AG09309 (cell line): ENCODE data around the gene CHRND.

Source experiments
- DNase-seq: peaks from one replicate; pipeline ENCODE4 v3.0.0-alpha.2; 2010; ENCODE audit warnings: low read depth
- H3K4me3 ChIP-seq: 2 replicates; pipeline ENCODE4 v1.5.1; 2011; ENCODE audit warnings: mild to moderate bottlenecking, low read depth, low read length, moderate library complexity; ENCODE audit not compliant: control insufficient read depth
- TF ChIP-seq, protein P1 (sequence below): IDR thresholded peaks from 2 replicates; pipeline ENCODE4 v1.5.1; 2011; ENCODE audit warnings: mild to moderate bottlenecking, low read depth, low read length, inconsistent platforms; ENCODE audit not compliant: insufficient read depth, control insufficient read depth; ENCODE audit errors: missing control alignments

CHRND gene

DNA sequence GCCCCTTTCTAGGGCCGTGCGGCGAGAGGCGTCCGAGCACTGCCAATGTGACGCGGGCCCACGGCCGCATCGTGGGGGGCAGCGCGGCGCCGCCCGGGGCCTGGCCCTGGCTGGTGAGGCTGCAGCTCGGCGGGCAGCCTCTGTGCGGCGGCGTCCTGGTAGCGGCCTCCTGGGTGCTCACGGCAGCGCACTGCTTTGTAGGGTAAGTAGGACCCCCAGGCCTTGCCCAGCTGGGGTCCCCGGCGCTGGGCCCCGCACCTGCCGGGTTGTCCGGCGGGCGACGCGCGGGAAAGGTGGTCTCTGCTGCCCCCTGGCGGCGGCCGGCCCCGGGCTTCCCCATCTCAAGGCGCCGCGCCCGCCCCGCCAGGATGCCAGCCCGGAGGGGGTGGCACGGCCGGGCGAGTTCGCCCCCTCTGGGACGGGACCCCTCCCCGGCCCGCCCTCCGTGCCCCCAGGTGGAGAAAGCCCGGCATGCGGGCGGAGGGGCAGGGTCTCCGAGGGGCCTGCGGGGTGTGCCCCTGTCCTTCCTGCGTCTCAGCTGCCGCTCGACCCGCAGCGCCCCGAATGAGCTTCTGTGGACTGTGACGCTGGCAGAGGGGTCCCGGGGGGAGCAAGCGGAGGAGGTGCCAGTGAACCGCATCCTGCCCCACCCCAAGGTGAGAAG, 3.9 kb upstream of the CHRND start:
- DNase-seq = no peak
- TF ChIP-seq, protein P1, sequence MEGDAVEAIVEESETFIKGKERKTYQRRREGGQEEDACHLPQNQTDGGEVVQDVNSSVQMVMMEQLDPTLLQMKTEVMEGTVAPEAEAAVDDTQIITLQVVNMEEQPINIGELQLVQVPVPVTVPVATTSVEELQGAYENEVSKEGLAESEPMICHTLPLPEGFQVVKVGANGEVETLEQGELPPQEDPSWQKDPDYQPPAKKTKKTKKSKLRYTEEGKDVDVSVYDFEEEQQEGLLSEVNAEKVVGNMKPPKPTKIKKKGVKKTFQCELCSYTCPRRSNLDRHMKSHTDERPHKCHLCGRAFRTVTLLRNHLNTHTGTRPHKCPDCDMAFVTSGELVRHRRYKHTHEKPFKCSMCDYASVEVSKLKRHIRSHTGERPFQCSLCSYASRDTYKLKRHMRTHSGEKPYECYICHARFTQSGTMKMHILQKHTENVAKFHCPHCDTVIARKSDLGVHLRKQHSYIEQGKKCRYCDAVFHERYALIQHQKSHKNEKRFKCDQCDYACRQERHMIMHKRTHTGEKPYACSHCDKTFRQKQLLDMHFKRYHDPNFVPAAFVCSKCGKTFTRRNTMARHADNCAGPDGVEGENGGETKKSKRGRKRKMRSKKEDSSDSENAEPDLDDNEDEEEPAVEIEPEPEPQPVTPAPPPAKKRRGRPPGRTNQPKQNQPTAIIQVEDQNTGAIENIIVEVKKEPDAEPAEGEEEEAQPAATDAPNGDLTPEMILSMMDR = peak; percentile 38
- no peak overlapping the region for H3K4me3 ChIP-seq

DNA sequence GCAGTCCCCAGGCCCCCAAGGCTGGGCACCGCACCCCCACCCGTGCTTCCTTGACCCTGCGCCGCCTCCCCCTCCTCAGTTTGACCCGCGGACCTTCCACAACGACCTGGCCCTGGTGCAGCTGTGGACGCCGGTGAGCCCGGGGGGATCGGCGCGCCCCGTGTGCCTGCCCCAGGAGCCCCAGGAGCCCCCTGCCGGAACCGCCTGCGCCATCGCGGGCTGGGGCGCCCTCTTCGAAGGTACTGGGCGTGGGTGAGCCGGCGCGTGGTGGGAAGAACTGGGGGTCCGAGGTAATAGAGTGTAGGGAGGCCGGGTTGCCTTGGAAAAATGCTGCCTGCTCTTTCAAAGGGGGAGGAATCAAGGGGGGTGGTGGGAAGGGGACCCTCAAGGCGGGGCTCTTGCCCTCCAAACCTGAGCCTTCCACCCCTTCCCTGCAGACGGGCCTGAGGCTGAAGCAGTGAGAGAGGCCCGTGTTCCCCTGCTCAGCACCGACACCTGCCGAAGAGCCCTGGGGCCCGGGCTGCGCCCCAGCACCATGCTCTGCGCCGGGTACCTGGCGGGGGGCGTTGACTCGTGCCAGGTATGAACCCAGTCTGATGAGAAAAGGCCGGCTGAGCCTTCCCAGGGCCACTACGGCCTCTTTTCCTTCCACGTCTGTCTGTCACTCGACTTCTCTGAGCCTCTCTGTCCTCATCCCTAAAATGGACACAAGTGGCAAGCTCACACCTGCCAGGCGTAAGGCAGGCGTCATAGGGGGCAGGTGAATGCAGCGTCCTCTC, 3.1 kb upstream of the CHRND start:
- H3K4me3 ChIP-seq = no peak overlapping the region
- no peak for DNase-seq
- TF ChIP-seq, protein P1 = no peak

DNA sequence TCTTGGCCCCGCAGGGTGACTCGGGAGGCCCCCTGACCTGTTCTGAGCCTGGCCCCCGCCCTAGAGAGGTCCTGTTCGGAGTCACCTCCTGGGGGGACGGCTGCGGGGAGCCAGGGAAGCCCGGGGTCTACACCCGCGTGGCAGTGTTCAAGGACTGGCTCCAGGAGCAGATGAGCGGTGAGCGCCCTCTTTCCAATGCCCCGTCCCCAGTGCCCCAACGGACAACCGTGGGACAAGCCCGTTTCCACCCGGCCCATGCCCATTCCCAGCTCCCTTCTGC, 2.6 kb upstream of the CHRND start:
- H3K4me3 ChIP-seq = no peak overlapping the region
- no peak for DNase-seq
- TF ChIP-seq, protein P1 = no peak

DNA sequence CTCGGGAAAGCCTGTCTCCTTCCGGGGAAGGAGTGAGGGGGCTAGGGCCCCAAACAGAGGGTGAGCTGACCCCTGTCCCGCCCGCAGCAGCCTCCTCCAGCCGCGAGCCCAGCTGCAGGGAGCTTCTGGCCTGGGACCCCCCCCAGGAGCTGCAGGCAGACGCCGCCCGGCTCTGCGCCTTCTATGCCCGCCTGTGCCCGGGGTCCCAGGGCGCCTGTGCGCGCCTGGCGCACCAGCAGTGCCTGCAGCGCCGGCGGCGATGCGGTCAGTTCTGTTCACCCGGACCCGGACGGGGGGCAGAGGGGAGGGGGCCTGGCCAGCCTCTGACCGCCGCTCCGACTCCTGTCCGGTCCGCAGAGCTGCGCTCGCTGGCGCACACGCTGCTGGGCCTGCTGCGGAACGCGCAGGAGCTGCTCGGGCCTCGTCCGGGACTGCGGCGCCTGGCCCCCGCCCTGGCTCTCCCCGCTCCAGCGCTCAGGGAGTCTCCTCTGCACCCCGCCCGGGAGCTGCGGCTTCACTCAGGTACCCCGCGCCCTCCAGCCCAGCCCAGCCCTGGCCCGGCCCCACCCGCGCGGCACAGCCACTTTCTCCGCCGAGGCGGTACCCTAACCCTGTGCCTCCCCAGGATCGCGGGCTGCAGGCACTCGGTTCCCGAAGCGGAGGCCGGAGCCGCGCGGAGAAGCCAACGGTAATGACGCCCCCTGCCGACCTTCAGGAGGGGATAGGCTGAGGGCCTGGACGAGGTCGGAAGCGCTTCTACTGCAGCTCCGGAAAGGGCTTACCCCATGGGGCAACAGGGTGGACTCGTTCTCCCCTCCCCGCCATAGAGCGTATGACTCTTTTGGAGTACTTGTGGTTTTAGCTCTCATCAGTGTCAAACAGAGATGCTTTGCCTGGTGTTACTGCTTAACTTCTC, 2.0 kb upstream of the CHRND start:
- H3K4me3 ChIP-seq = no peak overlapping the region
- no peak for DNase-seq
- TF ChIP-seq, protein P1 = peak; percentile 28

DNA sequence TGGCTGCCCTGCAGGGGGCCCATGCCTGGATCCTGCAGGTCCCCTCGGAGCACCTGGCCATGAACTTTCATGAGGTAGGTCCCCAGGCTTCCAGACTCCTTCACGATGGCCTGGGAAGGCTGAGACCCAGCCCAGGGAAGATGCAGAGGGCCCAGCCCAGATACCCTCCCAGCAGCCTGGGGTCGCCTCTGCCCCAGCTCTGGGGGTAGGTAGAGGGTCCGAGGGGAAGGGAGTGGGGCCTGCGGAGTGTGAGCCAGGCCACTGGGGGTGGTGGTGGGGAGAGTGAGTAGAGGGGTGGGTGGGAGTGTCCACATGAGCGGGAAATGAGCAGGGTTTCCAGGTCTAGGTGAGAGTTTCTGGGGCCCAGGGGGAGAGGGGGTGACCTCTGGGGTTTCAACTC, 1.2 kb upstream of the CHRND start:
- no peak overlapping the region for H3K4me3 ChIP-seq
- TF ChIP-seq, protein P1 = no peak
- DNase-seq = no peak

DNA sequence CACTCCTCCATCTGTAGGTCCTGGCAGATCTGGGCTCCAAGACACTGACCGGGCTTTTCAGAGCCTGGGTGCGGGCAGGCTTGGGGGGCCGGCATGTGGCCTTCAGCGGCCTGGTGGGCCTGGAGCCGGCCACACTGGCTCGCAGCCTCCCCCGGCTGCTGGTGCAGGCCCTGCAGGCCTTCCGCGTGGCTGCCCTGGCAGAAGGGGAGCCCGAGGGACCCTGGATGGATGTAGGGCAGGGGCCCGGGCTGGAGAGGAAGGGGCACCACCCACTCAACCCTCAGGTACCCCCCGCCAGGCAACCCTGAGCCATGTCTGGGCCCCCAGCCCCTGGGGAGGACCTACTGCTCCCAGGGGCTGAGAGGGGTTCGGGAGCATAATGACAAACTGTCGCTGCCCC, 761 bp upstream of the CHRND start:
- no peak overlapping the region for H3K4me3 ChIP-seq
- no peak for DNase-seq
- TF ChIP-seq, protein P1 = no peak
